OCI-M2 (cell line): Measurements from ENCODE around the gene SRP68.
"Not testable (repeated sequence)": the region's sequence is repeated elsewhere in the genome, so short reads cannot be mapped to it uniquely, and the experiment has no call there.

Experiments
- DNase-seq: peaks from one replicate; lab custom pipeline; 2025; ENCODE audit not compliant: unreplicated experiment; lab: John Stamatoyannopoulos, UW

Gene SRP68

DNA sequence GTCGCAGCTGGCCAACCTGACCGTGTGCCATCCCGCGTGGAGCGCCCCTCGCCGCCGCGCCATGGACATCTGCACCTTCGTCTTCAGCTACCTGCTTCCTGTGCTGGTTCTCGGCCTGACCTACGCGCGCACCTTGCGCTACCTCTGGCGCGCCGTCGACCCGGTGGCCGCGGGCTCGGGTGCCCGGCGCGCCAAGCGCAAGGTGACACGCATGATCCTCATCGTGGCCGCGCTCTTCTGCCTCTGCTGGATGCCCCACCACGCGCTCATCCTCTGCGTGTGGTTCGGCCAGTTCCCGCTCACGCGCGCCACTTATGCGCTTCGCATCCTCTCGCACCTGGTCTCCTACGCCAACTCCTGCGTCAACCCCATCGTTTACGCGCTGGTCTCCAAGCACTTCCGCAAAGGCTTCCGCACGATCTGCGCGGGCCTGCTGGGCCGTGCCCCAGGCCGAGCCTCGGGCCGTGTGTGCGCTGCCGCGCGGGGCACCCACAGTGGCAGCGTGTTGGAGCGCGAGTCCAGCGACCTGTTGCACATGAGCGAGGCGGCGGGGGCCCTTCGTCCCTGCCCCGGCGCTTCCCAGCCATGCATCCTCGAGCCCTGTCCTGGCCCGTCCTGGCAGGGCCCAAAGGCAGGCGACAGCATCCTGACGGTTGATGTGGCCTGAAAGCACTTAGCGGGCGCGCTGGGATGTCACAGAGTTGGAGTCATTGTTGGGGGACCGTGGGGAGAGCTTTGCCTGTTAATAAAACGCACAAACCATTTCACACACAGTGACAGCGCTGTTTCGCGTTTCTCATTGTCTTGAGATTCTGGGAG, 4.7 kb upstream of the SRP68 start:
- DNase-seq = no peak

DNA sequence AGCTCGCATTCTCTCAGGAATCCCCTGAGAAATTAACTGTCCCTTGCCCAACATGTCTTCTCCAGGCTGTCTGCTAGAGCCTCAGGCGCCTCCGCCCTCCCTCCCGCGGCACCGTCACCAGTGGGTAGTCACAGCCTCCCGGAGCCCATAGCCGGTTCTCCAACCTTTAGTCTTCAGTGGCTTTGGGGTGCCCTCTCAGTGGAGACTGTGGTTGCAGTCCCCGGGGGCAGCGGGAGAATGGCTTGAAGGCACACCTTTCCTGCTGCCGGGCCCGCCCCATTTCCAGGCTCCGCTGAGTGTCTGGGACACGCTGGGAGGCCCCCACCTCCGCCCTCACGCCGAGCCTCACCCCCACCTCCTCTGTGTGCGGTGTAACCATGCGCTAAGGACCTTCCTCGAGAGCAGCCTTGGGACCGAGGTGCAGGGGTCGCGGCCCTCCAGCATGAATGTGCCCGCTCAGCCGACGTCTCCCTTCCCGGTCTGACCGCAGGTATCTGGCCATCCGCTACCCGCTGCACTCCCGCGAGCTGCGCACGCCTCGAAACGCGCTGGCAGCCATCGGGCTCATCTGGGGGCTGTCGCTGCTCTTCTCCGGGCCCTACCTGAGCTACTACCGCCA, 3.9 kb upstream of the SRP68 start:
- DNase-seq = no peak

DNA sequence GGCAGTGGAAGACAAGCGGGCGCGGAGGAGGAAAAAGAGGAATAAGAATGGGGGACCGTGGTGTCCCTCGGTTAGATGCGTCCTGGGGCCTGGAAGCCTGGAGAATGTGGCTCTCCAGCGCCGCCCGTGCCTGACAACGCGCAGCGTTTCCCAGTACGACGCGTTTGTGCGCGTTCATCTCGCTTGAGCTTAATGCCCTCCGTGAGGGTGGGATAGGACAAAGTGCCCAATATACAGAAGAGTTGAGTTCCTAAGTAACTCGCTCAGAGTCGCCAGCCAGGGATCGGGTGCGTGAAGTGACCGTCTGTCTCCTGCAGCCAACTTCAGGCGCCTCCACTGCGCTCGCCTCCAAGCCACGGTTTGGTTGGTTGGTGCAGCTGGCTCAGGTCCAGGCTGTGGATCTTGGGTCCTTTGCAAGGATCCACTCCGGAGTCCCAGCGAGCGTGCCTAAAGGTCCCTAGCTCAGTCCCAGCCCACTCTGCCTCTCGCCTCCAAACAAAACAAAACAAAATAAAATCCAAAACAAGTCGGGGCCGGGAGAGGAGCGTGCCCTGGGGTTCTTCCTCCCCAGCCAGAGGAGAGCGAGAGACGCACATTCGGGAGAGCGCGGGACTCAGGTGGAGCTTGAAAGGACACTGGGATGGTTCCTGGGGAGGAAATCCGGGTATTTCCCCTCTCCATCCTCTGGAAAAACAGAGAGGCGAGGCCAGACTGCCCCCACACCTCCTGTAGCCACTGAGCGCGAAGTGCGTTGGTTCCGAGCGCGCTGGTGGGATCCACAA, 3.2 kb upstream of the SRP68 start:
- no peak for DNase-seq

DNA sequence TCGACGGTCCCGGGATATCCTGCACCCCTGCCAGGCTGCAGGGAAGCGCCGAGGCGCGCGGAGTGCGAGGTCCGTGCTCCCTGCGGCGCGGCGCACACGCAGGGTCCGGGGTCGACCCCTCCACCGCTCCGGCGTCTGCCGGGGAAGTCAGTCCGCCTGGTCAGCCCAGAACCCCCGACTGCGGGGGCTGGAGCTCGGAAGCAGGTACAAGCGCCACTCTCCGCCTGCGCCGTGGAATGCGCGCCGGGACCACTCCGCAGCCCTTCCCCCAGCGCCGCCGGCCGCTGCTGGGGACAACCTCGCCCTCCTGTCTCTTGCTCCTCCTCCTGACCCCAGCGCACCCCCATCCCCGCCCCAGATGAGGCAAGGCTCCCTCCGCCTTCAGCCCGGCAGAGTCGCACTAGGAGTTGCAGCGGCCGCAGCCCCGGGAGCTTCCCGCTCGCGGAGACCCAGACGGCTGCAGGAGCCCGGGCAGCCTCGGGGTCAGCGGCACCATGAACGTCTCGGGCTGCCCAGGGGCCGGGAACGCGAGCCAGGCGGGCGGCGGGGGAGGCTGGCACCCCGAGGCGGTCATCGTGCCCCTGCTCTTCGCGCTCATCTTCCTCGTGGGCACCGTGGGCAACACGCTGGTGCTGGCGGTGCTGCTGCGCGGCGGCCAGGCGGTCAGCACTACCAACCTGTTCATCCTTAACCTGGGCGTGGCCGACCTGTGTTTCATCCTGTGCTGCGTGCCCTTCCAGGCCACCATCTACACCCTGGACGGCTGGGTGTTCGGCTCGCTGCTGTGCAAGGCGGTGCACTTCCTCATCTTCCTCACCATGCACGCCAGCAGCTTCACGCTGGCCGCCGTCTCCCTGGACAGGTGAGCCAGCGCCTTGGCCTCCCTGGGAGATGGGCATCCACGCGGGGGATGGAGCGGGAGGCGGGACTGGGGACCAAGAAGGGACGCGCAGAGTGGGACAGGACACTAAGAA, 2.4 kb upstream of the SRP68 start, which contains the start of gene GALR2:
Gene GALR2, plus strand, starts transcription at position 392 of the 974 bp plus-strand sequence. Its CDS starts 103 bp downstream, at position 495.
- DNase-seq = no peak

DNA sequence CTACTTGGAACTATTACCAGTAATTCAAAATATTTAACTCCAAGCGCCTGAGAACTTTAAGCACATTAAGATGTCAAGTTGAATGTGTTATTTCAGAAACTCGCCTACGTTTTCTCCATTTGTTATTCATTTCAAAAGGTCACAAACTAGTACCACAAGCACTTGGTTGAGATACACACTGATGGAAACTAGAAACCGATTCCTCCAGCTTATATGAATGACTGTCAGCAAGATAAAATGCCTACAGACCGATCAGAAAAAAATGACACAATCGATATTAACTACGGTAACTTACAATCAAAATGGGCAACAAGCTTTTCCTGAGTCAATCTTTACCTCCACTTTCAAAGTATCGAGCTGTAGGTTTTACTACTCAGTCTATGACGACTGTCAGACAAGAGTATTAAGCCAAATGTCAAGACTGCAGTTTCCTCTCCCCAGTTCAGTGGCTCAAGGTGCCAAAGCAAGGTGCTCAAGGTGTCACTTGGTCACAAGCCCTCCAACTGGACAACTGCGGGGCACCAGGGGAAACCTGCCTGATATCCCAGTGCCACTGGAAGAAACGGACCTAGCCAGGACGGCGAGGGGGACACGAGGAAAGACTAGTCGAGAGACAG, 678 bp downstream of the SRP68 start:
- DNase-seq = no peak

DNA sequence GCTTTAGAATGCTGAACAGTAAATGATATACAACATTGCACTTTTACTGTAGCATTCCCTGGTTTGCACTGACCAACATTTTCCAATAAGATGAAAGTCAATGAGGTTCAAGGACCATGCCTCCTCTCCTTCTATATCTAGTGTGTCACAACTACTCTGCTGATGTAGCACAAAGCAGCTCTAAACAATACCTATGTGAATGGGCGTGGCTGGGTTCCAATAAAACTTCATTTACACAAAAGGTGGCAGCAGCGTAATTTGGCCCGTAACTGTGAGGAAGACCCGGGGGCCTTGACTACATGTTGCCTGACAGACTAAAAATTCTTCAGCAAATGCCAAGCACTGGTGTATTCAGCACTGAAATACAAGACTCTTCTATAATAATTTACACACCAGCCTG, 6.5 kb downstream of the SRP68 start:
- DNase-seq = no peak

DNA sequence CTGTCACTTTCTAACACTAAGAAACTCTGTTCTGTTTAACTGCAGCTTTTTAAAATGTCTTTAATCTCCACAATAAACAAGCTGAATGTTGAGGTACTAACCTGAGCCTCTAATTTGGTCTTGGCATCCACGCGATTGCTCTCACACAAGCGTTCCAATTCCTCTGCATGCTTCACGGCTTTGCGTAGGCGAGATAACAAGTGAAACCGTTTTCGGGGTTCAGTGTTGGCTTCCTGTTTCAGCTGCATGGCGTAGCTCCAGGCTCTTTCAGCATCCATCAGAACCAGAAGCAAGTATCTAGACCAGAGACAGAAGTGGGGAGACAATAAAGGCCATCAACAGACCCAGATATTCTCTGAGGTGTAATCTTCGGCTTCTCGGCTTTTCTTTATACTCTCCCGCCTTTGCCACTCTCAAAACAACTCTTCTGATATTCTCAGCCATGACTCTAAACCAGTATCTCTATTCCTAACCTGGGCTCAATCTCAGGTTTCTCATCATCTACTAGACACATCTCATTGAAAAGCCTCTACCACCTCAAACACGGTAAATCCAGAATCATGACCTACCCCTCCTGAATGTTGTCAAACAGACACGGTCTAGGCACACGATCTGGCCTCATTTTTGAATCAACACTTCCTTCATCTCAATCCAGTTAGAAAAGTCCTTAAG, 8.3 kb downstream of the SRP68 start:
- no peak for DNase-seq

DNA sequence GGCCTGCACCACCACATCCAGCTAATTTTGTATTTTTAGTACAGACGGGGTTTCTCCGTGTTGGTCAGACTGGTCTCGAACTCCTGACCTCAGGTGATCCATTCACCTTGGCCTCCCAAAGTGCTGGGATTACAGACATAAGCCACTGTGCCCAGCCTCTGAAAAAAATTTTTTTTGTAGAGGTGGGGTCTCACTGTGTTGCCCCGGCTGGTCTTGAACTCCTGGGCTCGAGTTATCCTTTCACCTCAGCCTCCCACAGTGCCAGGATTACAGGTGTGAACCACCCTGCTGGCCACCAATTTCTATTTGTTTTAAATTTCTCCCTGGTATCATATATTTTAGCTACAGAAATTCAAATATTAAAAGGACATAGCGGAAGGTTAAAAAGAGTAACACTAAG, 14.1 kb downstream of the SRP68 start:
- DNase-seq = not testable (repeated sequence)

DNA sequence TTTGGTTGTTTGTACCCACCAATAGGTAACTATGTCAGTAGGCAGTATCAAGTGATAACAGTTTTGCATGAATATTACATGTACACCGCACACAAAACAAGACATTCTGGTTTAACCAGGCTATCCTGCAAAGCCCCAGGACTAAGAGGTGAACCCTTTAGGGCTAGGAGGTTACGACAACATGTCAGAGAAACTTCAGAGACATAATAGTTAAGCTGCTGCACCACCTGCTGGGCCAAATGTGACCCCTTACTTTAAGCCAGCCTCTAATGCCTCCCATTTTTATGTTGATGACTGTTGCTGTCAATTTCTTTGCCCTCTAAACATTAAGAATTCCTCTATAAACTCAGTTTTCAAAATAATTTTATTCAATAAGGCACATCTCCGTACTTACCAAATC, 15.4 kb downstream of the SRP68 start:
- DNase-seq = no peak

DNA sequence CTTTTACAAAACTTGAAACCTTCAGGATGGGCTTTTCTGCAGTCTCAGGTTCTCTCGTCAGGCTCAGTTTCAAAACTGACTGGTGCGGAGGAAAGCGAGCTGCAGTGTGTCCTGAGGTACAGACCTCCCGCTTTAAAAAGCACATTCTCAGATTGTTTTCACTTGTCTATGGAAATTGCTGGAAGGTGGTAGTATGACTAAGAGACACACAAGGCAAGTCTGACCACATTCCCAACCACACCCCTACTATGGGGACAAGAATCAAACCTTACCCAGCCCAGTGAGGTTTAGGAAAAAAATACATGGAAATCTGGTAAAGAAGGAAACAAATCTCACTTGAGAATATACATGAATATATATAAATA, 18.2 kb downstream of the SRP68 start:
- DNase-seq = no peak

DNA sequence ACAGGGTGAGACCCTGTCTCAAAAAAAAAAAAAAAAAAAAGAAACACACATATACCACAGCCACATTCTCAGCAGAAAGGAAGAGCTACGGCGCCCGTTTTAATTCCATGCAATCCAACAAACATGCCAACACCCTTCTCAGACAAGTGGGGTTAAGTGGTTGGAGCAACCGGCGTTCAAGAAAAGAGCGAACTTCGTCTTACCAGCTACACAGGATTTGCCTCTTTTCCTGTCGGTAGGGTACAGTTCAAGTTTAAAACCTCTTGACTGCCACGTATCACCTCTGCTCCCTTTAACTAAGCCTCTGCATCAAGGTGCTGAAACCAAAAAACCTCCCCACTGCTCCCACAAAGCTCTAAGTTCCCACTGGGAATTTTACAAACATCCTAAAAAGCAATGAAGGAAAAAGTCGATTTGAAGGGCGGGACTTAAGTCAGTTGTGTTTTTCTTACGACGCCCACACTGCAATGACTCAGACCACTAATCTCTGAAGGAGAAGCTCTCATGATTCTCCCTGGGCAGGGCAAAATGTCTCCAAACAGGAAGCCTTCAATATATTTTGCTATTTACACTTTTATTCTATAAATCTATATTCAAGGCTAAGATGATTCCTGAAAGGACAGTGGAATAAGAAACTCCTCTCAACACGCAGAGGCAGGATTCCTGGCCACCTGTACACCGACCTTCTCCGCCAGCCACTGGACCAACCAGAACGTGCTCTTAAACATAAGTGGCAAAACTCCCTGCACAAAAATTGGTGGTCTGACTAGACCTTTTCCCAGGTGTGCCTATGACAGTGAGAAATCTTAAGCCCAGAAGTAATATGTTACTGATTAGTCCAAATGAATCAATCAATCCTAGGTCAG, 18.8 kb downstream of the SRP68 start:
- no peak for DNase-seq

DNA sequence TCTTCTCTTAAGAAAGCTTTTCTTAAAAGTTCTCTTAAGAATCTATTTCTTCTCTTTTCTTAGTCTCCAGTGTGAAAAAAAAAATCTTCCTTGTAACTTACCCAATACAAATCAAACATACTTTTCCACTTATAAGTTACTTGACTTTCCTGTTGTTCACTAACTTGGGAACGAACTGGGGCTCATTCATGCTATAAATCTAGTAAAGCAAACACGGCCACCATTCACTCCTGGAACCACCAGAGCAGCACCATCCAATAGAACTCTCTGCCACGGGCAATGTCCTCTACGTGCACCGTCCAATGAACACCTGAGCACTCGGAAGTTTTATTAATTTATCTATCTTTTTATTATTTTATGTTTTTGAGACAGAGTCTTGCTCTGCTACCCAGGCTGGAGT, 20.8 kb downstream of the SRP68 start:
- no peak for DNase-seq

DNA sequence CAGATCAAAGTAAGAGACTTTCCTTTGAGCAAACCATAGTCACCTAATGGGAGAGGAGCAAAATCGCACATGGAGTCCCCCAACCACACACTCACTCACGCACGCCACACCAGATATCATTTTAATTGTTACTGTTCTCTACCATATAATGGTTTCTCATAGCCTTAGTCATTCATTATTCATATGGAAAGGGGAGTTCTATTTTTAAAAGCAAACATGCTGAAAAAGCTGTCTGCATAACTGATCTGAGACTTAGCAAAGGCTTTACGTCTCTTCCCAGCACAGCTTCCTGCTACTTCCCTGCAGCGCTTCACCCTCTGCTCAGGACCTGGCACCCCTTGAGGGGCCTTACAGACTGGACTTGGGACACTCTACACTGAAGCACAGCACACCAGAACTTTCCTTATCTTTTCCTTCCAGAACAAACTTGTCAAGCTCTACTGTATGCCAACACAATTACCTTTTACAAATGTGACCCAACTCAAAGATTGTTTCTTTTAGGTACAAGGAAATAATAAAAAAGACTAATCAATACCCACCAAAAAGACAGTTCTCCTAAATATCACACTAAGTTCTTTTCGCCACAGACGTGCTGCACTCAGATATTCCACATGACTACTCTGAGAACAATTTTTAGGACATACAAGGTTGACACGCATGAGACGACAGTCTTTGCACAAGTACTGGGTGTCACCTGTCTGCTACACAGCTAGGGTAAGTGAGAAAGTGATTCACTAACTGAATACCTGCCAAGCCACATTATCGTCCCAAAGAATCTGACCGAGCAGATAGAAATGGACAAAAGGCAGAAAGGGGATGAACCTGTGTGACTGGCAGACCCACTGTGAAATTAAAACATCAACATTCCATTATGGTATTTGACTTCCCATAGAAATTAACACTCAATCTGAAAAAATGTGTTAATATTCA, 21.5 kb downstream of the SRP68 start:
- no peak for DNase-seq

DNA sequence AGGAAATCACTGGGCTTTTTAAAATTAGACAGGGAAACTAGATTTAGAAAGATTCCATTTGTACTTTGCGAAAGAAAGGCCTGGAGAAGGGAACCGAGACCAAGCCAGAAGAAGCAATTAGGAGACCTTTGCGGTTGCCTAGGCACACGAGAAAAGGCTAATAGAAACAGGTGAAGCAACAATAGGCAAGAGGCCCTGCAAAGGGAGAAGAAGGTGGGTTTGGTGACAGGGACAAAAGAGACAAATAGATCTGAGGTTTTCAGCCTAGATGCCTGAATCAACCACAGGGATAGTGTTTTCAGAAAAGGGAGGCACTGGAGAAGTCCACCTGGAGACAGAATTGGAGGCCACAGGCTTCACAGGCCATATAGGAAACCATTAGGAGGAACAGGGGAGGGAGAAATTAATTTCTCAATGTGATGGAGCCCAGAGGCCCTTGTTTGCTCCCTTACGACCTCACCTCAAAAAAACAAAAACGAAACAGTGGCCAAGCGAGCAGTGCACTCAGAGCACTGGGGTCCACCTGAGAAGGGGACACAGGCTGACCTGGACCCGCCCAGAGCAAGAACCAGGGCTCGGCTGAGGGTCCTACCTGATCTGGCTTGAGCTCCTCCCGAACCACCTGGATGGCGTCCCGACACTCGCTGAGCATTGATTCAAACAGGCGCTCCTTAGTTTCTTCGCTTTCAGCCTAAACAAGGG, 22.3 kb downstream of the SRP68 start:
- no peak for DNase-seq

DNA sequence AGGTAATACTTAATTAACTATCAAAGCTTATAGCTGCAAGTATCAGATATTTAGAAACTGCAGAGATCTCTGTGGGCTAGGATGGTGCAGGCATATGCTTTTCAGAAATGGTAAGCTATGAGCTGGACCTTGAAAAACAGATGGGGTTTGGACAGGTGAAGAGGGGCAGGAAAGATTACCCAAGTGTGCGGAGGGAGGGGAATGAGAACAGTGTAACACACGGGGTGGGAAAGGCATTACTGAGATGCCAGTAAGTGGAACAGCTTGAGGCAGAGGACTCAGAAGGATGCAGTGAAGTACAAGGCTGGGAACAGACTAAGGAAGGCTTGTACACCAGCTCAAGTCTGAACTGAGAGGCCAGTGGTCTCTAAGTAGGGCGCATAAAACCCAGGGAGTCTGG, 23.1 kb downstream of the SRP68 start:
- no peak for DNase-seq

DNA sequence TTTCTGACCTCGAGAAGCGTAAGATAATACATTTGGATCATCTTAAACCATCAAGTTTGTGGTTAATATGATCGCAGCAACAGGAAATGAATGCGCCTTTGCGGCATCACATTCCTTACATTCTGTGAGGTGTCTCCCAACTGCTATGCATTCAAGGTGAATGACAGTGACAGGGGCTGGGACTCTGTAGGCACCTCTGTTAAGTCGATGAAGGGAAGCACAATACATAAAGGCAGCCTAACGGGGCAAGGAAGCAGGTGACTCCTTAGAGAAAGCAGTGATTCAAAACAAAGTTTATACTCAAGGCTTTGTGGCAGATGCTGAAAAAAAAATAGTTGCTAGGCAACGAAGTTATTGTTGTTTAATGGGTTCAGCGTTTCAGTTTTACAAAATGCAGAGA, 23.6 kb downstream of the SRP68 start:
- no peak for DNase-seq

DNA sequence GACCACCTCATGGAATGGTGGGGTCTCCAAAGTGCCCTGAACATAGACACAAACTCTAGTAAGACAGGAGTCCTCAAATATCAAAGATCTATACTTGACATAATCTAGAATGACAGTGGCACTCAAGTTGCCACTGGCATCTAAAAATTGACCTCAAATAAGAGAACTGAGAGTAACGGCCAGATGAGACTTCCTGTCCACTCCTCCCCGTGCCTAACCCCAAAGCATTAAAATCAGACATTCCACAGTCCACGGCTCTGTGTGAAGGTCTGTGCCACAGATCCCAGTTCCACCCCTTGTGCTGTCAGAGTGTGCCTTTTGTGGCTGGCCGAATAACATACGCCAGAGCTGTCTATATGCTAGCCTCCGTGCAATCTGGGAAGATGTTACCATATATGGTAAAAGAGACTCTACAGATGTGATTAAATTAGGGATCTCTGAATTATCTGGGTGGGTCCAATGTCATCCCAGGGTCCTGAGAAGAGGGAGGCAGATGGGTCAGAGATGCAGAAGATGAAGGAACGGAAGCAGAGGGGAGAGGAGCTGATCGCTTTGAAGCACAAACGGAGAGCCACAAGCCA, 24.2 kb downstream of the SRP68 start:
- DNase-seq = no peak
